SK-N-SH (cell line): ENCODE data around the gene ZMYND15. TPM values are rescaled to one million over a fixed set of nuclear protein-coding genes. Genes with fewer than 3 reads are reported as not detected.

Source experiments
- CTCF ChIA-PET: fragments of 300-600, 350-600 bp; formaldehyde crosslinking; extraction: SDS; loops from one replicate; lab custom pipeline; 2021; lab: Yijun Ruan, JAX
- POLR2A ChIA-PET: fragments of 350-600 bp; sonication (Branson Sonifier 250); formaldehyde crosslinking; extraction: SDS; loops from one replicate; lab custom pipeline; 2020; ENCODE audit warnings: antibody characterized with exemption, inconsistent platforms; lab: Yijun Ruan, JAX
- DNase-seq: peaks from one replicate; pipeline ENCODE4 v3.0.0; 2012
- H2AFZ ChIP-seq: fragments of 200-600 bp; sonication (generic); 2 replicates; pipeline ENCODE4 v1.8.1; 2016; ENCODE audit warnings: antibody characterized with exemption, mild to moderate bottlenecking, low read depth
- H3F3A ChIP-seq: fragments of 200-600 bp; sonication (generic); replicated peaks from 2 replicates; pipeline ENCODE3; 2016; ENCODE audit warnings: antibody characterized with exemption, mild to moderate bottlenecking; ENCODE audit not compliant: insufficient read depth
- H3K27ac ChIP-seq, 2 experiments: fragments of 200-500 bp in 1 of 2; fragments of 200-600 bp in 1 of 2; sonication (Bioruptor generic) in 1 of 2; sonication (generic), shearing (Covaris generic) in 1 of 2; 2 replicates each; pipeline versions ENCODE4 v1.5.1 to v1.6.1; 2014 to 2016; ENCODE audit warnings: low read depth in 2 of 2, inconsistent platforms in 1 of 2, low read length in 1 of 2, mild to moderate bottlenecking in 1 of 2, mixed read lengths in 1 of 2
- H3K27me3 ChIP-seq: fragments of 200-600 bp; sonication (generic), shearing (Covaris generic); 2 replicates; pipeline ENCODE4 v1.6.1; 2016; ENCODE audit warnings: mixed run types; ENCODE audit not compliant: insufficient read depth
- H3K36me3 ChIP-seq, 2 experiments: fragments of 200-500 bp in 1 of 2; fragments of 200-600 bp in 1 of 2; sonication (Bioruptor generic) in 1 of 2; sonication (generic) in 1 of 2; replicated peaks in 1 of 2; 2 replicates each; pipeline versions ENCODE3 to v1.5.1; 2014 to 2016; ENCODE audit warnings: low read length in 1 of 2, mild to moderate bottlenecking in 1 of 2; ENCODE audit not compliant: insufficient read depth in 2 of 2, control insufficient read depth in 1 of 2
- H3K4me1 ChIP-seq, 2 experiments: fragments of 200-500 bp in 1 of 2; fragments of 200-600 bp in 1 of 2; sonication (Bioruptor generic) in 1 of 2; sonication (generic), shearing (Covaris generic) in 1 of 2; 2 replicates each; pipeline versions ENCODE4 v1.5.1 to v1.6.1; 2014 to 2016; ENCODE audit warnings: low read depth in 1 of 2, low read length in 1 of 2, mixed run types in 1 of 2; ENCODE audit not compliant: insufficient read depth in 2 of 2, control insufficient read depth in 1 of 2
- H3K4me2 ChIP-seq: fragments of 200-600 bp; sonication (generic), shearing (Covaris generic); 2 replicates; pipeline ENCODE4 v1.6.1; 2017; ENCODE audit warnings: mixed run types
- H3K4me3 ChIP-seq, 2 experiments: fragments of 200-500 bp in 1 of 2; fragments of 200-600 bp in 1 of 2; sonication (Bioruptor generic) in 1 of 2; sonication (generic), shearing (Covaris generic) in 1 of 2; 2 replicates each; pipeline versions ENCODE4 v1.5.1 to v1.8.1; 2014 to 2016; ENCODE audit warnings: low read depth in 2 of 2, inconsistent platforms in 1 of 2, low read length in 1 of 2, mild to moderate bottlenecking in 1 of 2, mixed read lengths in 1 of 2, moderate library complexity in 1 of 2
- H3K79me2 ChIP-seq: fragments of 200-600 bp; sonication (generic); 2 replicates; pipeline ENCODE4 v1.8.1; 2017; ENCODE audit warnings: mild to moderate bottlenecking; ENCODE audit not compliant: insufficient read depth
- H3K9ac ChIP-seq: fragments of 200-600 bp; sonication (generic); 2 replicates; pipeline ENCODE4 v1.6.1; 2017; ENCODE audit warnings: mixed run types
- H3K9me2 ChIP-seq: fragments of 200-600 bp; sonication (generic); 2 replicates; pipeline ENCODE4 v1.6.1; 2017; ENCODE audit warnings: mixed run types
- H3K9me3 ChIP-seq: fragments of 200-600 bp; sonication (generic); 2 replicates; pipeline ENCODE4 v1.6.1; 2017; ENCODE audit warnings: mixed run types, mild to moderate bottlenecking, moderate library complexity
- H4K20me1 ChIP-seq: fragments of 200-600 bp; sonication (generic); 2 replicates; pipeline ENCODE4 v1.6.1; 2017; ENCODE audit warnings: mild to moderate bottlenecking, mixed run types; ENCODE audit not compliant: insufficient read depth
- GATA2 ChIP-seq: sonication (generic); formaldehyde crosslinking; IDR thresholded peaks from 2 replicates; pipeline ENCODE4 v1.5.0; 2020; ENCODE audit warnings: mild to moderate bottlenecking, missing genetic modification reagents
- NRF1 ChIP-seq: IDR thresholded peaks from 2 replicates; pipeline ENCODE4 v1.6.1; 2012; ENCODE audit warnings: low read depth, mild to moderate bottlenecking, low read length
- POLR2AphosphoS5 ChIP-seq: IDR thresholded peaks from 2 replicates; pipeline ENCODE4 v1.6.1; 2012; ENCODE audit warnings: low read depth, low read length
- RFX5 ChIP-seq: IDR thresholded peaks from 2 replicates; pipeline ENCODE4 v1.6.1; 2012; ENCODE audit warnings: mild to moderate bottlenecking, improper control_type of control experiment, low read length
- SIN3A ChIP-seq: IDR thresholded peaks from 2 replicates; pipeline ENCODE4 v1.6.1; 2012; ENCODE audit warnings: low read depth, mild to moderate bottlenecking, low read length, moderate library complexity, borderline replicate concordance
- SMC3 ChIP-seq: IDR thresholded peaks from 2 replicates; pipeline ENCODE4 v1.6.1; 2012; ENCODE audit warnings: low read depth, low read length, improper control_type of control experiment
- TCF12 ChIP-seq: IDR thresholded peaks from 2 replicates; pipeline ENCODE4 v1.4.0; 2012
- WGBS: methylation state at CpG from one replicate; pipeline ENCODE4 v1.1.6; 2017; ENCODE audit warnings: low lambda C conversion rate; 5-methylcytosine and 5-hydroxymethylcytosine counted together
- polyA plus RNA-seq, 3 experiments: library from polyadenylated mRNA; depleted of rRNA; stranded (reverse); fragments of >200 nt; gene quantifications; 2 replicates each; pipeline ENCODE4 v1.2.3, GENCODE V29; 2012
- TF ChIP-seq, protein P1 (sequence below): IDR thresholded peaks from 2 replicates; pipeline ENCODE4 v1.4.0; 2012; ENCODE audit warnings: low read depth
- TF ChIP-seq, protein P2 (sequence below): fragments of 200-600 bp; sonication (generic); IDR thresholded peaks from 2 replicates; pipeline ENCODE4 v1.6.1; 2017; ENCODE audit warnings: antibody characterized with exemption, mild to moderate bottlenecking, moderate library complexity
- TF ChIP-seq, protein P3 (sequence below): IDR thresholded peaks from 2 replicates; pipeline ENCODE4 v1.4.0; 2012; ENCODE audit warnings: low read depth, borderline replicate concordance
- TF ChIP-seq, protein P4 (sequence below): IDR thresholded peaks from 2 replicates; pipeline ENCODE4 v1.6.1; 2012; ENCODE audit warnings: mild to moderate bottlenecking, low read depth, low read length, moderate library complexity

The ZMYND15 gene
- polyA plus RNA-seq, 1 of the 3 experiments (the other 2 are of a cell fraction): 0.08 TPM

DNA sequence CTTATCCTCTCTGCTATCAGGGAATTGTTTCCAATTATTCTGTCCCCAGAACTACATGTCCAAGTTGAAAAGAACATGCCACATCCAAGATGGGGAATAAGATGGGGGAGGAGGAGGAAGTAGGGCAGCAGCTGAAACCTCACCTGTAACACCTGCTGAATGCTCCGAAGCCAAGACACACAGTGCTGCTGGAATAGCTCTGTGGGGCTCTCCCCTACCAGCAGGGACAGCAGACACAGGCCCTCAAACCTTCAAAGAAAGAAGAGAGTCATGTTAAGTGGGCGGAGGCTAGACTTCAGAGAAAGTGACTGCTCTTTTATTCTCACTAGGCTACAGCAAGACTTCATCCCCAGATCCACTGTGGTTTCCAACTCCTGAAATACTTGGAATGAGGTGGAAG lies 48.9 kb upstream of the ZMYND15 start:
- Histone ChIP-seq H3K36me3 (peaks cover 6 to 34% of the 10 kb centered on the region in 2 experiments), H3K9ac (no peak overlapping the region), H3K27me3 (no peaks in the 10 kb centered on the region), H3K9me3 (no peaks in the 10 kb centered on the region), H3K4me2 (no peak overlapping the region), H3K4me3 (no peak overlapping the region), H3K27ac (no peak overlapping the region), H3K9me2 (no peaks in the 10 kb centered on the region), H3K79me2 (peaks cover 88% of the 10 kb centered on the region), H2AFZ (no peak overlapping the region), H3K4me1 (no peaks in the 10 kb centered on the region), H4K20me1 (peaks cover 15% of the 10 kb centered on the region; the same call in 1 of the 2 replicates), H3F3A (no peaks in the 10 kb centered on the region)
- DNase-seq: no peak
- POLR2A ChIA-PET: no interaction called here
- TF ChIP-seq, protein P1, sequence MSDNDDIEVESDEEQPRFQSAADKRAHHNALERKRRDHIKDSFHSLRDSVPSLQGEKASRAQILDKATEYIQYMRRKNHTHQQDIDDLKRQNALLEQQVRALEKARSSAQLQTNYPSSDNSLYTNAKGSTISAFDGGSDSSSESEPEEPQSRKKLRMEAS: no peak
- TF ChIP-seq TCF12: no peak
- no peak for TF ChIP-seq POLR2AphosphoS5
- CTCF ChIA-PET: interaction anchor here (1.1 kb wide), 1 partner anchor 30 kb away, joined by 3 read pairs; no protein-coding TSS in a partner anchor
- 88% methylated on average over 2 of the region's 2 CpGs for WGBS

DNA sequence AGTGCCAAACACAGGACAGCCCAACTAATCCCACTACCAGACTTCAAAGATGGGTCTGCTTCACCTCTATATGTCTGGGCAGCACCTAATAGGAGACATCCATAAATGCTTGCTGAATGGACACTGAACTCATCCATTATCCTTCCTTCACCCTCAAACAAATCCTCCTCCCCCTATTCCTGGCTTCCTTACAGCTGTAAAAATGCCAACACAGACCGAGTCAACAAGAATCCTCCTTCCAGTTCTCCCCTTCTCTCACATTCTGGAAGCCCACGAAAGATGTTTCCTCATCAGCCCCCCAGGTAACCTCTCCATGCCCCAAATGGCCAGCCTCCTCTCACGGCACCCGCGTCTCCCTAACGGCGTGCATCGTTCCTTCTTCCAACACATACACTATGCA lies 47.9 kb upstream of the ZMYND15 start:
- ChIA-PET CTCF (interaction anchor here (0.8 kb wide), 1 partner anchor 96 kb away, joined by 3 read pairs; no protein-coding TSS in a partner anchor), POLR2A (no interaction called here)
- H3F3A ChIP-seq: no peaks in the 10 kb centered on the region
- H3K4me1 ChIP-seq: no peaks in the 10 kb centered on the region
- TF ChIP-seq, protein P2, sequence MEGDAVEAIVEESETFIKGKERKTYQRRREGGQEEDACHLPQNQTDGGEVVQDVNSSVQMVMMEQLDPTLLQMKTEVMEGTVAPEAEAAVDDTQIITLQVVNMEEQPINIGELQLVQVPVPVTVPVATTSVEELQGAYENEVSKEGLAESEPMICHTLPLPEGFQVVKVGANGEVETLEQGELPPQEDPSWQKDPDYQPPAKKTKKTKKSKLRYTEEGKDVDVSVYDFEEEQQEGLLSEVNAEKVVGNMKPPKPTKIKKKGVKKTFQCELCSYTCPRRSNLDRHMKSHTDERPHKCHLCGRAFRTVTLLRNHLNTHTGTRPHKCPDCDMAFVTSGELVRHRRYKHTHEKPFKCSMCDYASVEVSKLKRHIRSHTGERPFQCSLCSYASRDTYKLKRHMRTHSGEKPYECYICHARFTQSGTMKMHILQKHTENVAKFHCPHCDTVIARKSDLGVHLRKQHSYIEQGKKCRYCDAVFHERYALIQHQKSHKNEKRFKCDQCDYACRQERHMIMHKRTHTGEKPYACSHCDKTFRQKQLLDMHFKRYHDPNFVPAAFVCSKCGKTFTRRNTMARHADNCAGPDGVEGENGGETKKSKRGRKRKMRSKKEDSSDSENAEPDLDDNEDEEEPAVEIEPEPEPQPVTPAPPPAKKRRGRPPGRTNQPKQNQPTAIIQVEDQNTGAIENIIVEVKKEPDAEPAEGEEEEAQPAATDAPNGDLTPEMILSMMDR: no peak
- TF ChIP-seq GATA2 (CRISPR knock-in tag) (no peak), RFX5 (no peak), SMC3 (no peak), SIN3A (no peak), NRF1 (no peak)
- TF ChIP-seq, protein P3, sequence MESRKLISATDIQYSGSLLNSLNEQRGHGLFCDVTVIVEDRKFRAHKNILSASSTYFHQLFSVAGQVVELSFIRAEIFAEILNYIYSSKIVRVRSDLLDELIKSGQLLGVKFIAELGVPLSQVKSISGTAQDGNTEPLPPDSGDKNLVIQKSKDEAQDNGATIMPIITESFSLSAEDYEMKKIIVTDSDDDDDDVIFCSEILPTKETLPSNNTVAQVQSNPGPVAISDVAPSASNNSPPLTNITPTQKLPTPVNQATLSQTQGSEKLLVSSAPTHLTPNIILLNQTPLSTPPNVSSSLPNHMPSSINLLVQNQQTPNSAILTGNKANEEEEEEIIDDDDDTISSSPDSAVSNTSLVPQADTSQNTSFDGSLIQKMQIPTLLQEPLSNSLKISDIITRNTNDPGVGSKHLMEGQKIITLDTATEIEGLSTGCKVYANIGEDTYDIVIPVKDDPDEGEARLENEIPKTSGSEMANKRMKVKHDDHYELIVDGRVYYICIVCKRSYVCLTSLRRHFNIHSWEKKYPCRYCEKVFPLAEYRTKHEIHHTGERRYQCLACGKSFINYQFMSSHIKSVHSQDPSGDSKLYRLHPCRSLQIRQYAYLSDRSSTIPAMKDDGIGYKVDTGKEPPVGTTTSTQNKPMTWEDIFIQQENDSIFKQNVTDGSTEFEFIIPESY: no peak
- TF ChIP-seq, protein P4, sequence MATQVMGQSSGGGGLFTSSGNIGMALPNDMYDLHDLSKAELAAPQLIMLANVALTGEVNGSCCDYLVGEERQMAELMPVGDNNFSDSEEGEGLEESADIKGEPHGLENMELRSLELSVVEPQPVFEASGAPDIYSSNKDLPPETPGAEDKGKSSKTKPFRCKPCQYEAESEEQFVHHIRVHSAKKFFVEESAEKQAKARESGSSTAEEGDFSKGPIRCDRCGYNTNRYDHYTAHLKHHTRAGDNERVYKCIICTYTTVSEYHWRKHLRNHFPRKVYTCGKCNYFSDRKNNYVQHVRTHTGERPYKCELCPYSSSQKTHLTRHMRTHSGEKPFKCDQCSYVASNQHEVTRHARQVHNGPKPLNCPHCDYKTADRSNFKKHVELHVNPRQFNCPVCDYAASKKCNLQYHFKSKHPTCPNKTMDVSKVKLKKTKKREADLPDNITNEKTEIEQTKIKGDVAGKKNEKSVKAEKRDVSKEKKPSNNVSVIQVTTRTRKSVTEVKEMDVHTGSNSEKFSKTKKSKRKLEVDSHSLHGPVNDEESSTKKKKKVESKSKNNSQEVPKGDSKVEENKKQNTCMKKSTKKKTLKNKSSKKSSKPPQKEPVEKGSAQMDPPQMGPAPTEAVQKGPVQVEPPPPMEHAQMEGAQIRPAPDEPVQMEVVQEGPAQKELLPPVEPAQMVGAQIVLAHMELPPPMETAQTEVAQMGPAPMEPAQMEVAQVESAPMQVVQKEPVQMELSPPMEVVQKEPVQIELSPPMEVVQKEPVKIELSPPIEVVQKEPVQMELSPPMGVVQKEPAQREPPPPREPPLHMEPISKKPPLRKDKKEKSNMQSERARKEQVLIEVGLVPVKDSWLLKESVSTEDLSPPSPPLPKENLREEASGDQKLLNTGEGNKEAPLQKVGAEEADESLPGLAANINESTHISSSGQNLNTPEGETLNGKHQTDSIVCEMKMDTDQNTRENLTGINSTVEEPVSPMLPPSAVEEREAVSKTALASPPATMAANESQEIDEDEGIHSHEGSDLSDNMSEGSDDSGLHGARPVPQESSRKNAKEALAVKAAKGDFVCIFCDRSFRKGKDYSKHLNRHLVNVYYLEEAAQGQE: no peak
- TF ChIP-seq, protein P1: no peak
- H3K9me3 ChIP-seq: no peaks in the 10 kb centered on the region
- no peak overlapping the region for H3K4me3 ChIP-seq
- no peak overlapping the region for H3K4me2 ChIP-seq
- H3K79me2 ChIP-seq: peaks cover 89% of the 10 kb centered on the region
- no peak overlapping the region for H2AFZ ChIP-seq
- no peak overlapping the region for H3K27ac ChIP-seq
- peaks cover 15% of the 10 kb centered on the region; the same call in 1 of the 2 replicates for H4K20me1 ChIP-seq
- H3K27me3 ChIP-seq: no peaks in the 10 kb centered on the region
- DNase-seq: no peak
- 90% methylated on average over 8 of the region's 8 CpGs for WGBS
- no peak overlapping the region for H3K9ac ChIP-seq
- H3K9me2 ChIP-seq: no peaks in the 10 kb centered on the region
- H3K36me3 ChIP-seq: peaks cover 6 to 39% of the 10 kb centered on the region in 2 experiments
